Osteoblast (primary cell): ENCODE measurements around the gene MYOG. TPM values are rescaled to one million over a fixed set of nuclear protein-coding genes. Genes with fewer than 3 reads are reported as not detected.

Experiments
- DNase-seq: peaks from one replicate; pipeline ENCODE4 v3.0.0; 2011; ENCODE audit warnings: low spot score, mixed read lengths; ENCODE audit not compliant: insufficient read length; ENCODE audit errors: missing footprints
- H2AFZ ChIP-seq: 2 replicates; pipeline ENCODE4 v1.6.0; 2011; ENCODE audit warnings: mild to moderate bottlenecking, low read length
- H3K27ac ChIP-seq: 2 replicates; pipeline ENCODE4 v1.5.1; 2011; ENCODE audit warnings: mild to moderate bottlenecking, low read depth, low read length, moderate library complexity
- H3K27me3 ChIP-seq: 2 replicates; pipeline ENCODE4 v1.6.0; 2012; ENCODE audit warnings: mild to moderate bottlenecking, control low read depth, inconsistent platforms, low read length, moderate library complexity; ENCODE audit not compliant: insufficient read depth
- H3K36me3 ChIP-seq: 2 replicates; pipeline ENCODE4 v1.5.1; 2011; ENCODE audit warnings: mild to moderate bottlenecking, low read length, control low read depth, moderate library complexity; ENCODE audit not compliant: insufficient read depth
- H3K4me1 ChIP-seq: 2 replicates; pipeline ENCODE4 v1.5.1; 2011; ENCODE audit warnings: mild to moderate bottlenecking, low read length, control low read depth, moderate library complexity; ENCODE audit not compliant: insufficient read depth
- H3K4me2 ChIP-seq: 2 replicates; pipeline ENCODE4 v1.6.0; 2011; ENCODE audit warnings: mild to moderate bottlenecking, low read length; ENCODE audit not compliant: insufficient read depth
- H3K4me3 ChIP-seq: fragments of 200-600 bp; sonication (generic); 3 replicates; pipeline ENCODE4 v1.5.1; 2012; ENCODE audit warnings: mild to moderate bottlenecking, low read length, inconsistent platforms; ENCODE audit not compliant: insufficient read depth
- H3K79me2 ChIP-seq: 2 replicates; pipeline ENCODE4 v1.6.0; 2012; ENCODE audit warnings: mild to moderate bottlenecking, low read length, control low read depth, inconsistent platforms; ENCODE audit not compliant: insufficient read depth
- H3K9me3 ChIP-seq: 2 replicates; pipeline ENCODE4 v1.5.1; 2011; ENCODE audit warnings: low read depth, low read length, control low read depth
- H4K20me1 ChIP-seq: 2 replicates; pipeline ENCODE4 v1.6.0; 2012; ENCODE audit warnings: mild to moderate bottlenecking, low read length, control low read depth; ENCODE audit not compliant: insufficient read depth
- CTCF ChIP-seq: IDR thresholded peaks from 2 replicates; pipeline ENCODE4 v1.5.1; 2011; ENCODE audit warnings: mild to moderate bottlenecking, low read depth, low read length, moderate library complexity; ENCODE audit errors: extremely low read depth
- total RNA-seq: library from RNA; depleted of rRNA; stranded (reverse); fragments of >200 nt; gene quantifications from 2 replicates; pipeline ENCODE4 v1.2.3, GENCODE V29; 2012

Gene MYOG
- total RNA-seq, 1 donor: not detected

GRCh38 chr1:203060115-203060514, 25.7 kb downstream of the MYOG start:
- no peak overlapping the region for H2AFZ ChIP-seq
- no peaks in the 10 kb centered on the region for H3K79me2 ChIP-seq
- no peak for TF ChIP-seq CTCF
- DNase-seq: no peak
- no peak overlapping the region for H3K4me2 ChIP-seq
- no peaks in the 10 kb centered on the region for H3K4me1 ChIP-seq
- no peak overlapping the region for H3K4me3 ChIP-seq
- no peaks in the 10 kb centered on the region for H3K36me3 ChIP-seq
- H3K27ac ChIP-seq: no peak overlapping the region
- H3K9me3 ChIP-seq: no peaks in the 10 kb centered on the region
- no peaks in the 10 kb centered on the region for H4K20me1 ChIP-seq
- H3K27me3 ChIP-seq: peaks cover 10% of the 10 kb centered on the region

GRCh38 chr1:203059485-203059884, 26.3 kb downstream of the MYOG start:
- H3K27ac ChIP-seq: no peak overlapping the region
- no peaks in the 10 kb centered on the region for H3K79me2 ChIP-seq
- no peak for TF ChIP-seq CTCF
- no peaks in the 10 kb centered on the region for H4K20me1 ChIP-seq
- no peak overlapping the region for H3K4me3 ChIP-seq
- no peaks in the 10 kb centered on the region for H3K4me1 ChIP-seq
- no peak for DNase-seq
- no peaks in the 10 kb centered on the region for H3K36me3 ChIP-seq
- no peaks in the 10 kb centered on the region for H3K9me3 ChIP-seq
- no peak overlapping the region for H3K4me2 ChIP-seq
- no peak overlapping the region for H2AFZ ChIP-seq
- H3K27me3 ChIP-seq: peaks cover 8% of the 10 kb centered on the region

GRCh38 chr1:203058676-203058935, 27.2 kb downstream of the MYOG start:
- Histone ChIP-seq H3K36me3 (no peaks in the 10 kb centered on the region), H3K4me3 (no peak overlapping the region), H3K4me2 (no peak overlapping the region), H4K20me1 (no peaks in the 10 kb centered on the region), H3K27ac (no peak overlapping the region), H3K9me3 (no peaks in the 10 kb centered on the region), H2AFZ (no peak overlapping the region), H3K79me2 (no peaks in the 10 kb centered on the region), H3K4me1 (no peaks in the 10 kb centered on the region), H3K27me3 (no peaks in the 10 kb centered on the region)
- no peak for DNase-seq
- TF ChIP-seq CTCF: no peak

GRCh38 chr1:203057911-203058675, 27.7 kb downstream of the MYOG start:
- Histone ChIP-seq H3K4me1 (no peaks in the 10 kb centered on the region), H3K79me2 (no peaks in the 10 kb centered on the region), H3K4me2 (no peak overlapping the region), H2AFZ (no peak overlapping the region), H3K27me3 (no peaks in the 10 kb centered on the region), H3K4me3 (no peak overlapping the region), H4K20me1 (no peaks in the 10 kb centered on the region), H3K27ac (no peak overlapping the region), H3K9me3 (no peaks in the 10 kb centered on the region), H3K36me3 (no peaks in the 10 kb centered on the region)
- DNase-seq: peak; percentile 74
- no peak for TF ChIP-seq CTCF
